Cardiac septum (tissue), 1 donor: Measurements from ENCODE around the gene PAK1. TPM values are rescaled to one million over a fixed set of nuclear protein-coding genes. Genes with fewer than 3 reads are reported as not detected.
"Not testable (repeated sequence)": the region's sequence is repeated elsewhere in the genome, so short reads cannot be mapped to it uniquely, and the experiment has no call there.

Experiments used
- DNase-seq: peaks from one replicate; pipeline ENCODE4 v3.0.0-alpha.2; 2020; ENCODE audit warnings: low spot score
- intact Hi-C: fragments of 100-400 bp; cut with DNase I; formaldehyde crosslinking; loops from one replicate; pipeline ENCODE4 v1.14.0; 2022
- long read RNA-seq: library from polyadenylated mRNA; unstranded; transcript quantifications from one replicate; pipeline ENCODE4 v2.0.0, GENCODE V29; 2021
- total RNA-seq: library from RNA; stranded (reverse); fragmentation: NEBNext Ultra II Directional; extraction: Animal tissue kit (Norgen Biotek cat#: 25700); gene quantifications from one replicate; pipeline ENCODE4 v1.2.1, GENCODE V29; 2021
- donor health status: DM: no; HTN: no; CAD: no.

The PAK1 gene
- total RNA-seq, result 16.5 TPM
- long read RNA-seq, transcript PAK1-202 (15 exons, 3,737 nt), result major isoform, 5 of 20 reads
- long read RNA-seq, partial matches to known transcripts, result 4 of 20 reads
- long read RNA-seq, other reads (novel, unspliced or antisense), result 11 of 20 reads

GRCh38 chr11:77473801-77474683 lies at the start of gene PAK1:
Gene PAK1 (minus strand): TSS chr11:77474094. CDS start chr11:77392520, 81,574 bp downstream.
- DNase-seq, result peak; percentile 93
- intact Hi-C loops, result no loop called here

GRCh38 chr11:77522215-77522614 lies 48.3 kb upstream of the PAK1 start:
- no peak for DNase-seq
- intact Hi-C loops, result no loop called here

GRCh38 chr11:77519847-77520246 lies 46.0 kb upstream of the PAK1 start:
- no peak for DNase-seq
- intact Hi-C loops, result no loop called here

- DNase-seq, result no peak
- intact Hi-C loops, result no loop called here
Measured at GRCh38 chr11:77518471-77518870, 44.6 kb upstream of the PAK1 start.

- intact Hi-C loops, result no loop called here
- DNase-seq, result no peak
Measured at GRCh38 chr11:77517753-77518152, 43.9 kb upstream of the PAK1 start.

- no peak for DNase-seq
- intact Hi-C loops, result no loop called here
Measured at GRCh38 chr11:77517226-77517625, 43.3 kb upstream of the PAK1 start.

- intact Hi-C loops, result no loop called here
Measured at GRCh38 chr11:77515483-77515882, 41.6 kb upstream of the PAK1 start.

GRCh38 chr11:77515063-77515462 lies 41.2 kb upstream of the PAK1 start:
- no peak for DNase-seq
- intact Hi-C loops, result no loop called here

More at GRCh38 chr11:77515483-77515882, 41.6 kb upstream of the PAK1 start:
- DNase-seq, result no peak

- intact Hi-C loops, result no loop called here
- DNase-seq, result peak; percentile 77
Measured at GRCh38 chr11:77512092-77512491, 38.2 kb upstream of the PAK1 start.

- no peak for DNase-seq
- intact Hi-C loops, result no loop called here
Measured at GRCh38 chr11:77510851-77511250, 37.0 kb upstream of the PAK1 start.

- DNase-seq, result no peak
- intact Hi-C loops, result no loop called here
Measured at GRCh38 chr11:77510095-77510494, 36.2 kb upstream of the PAK1 start.

GRCh38 chr11:77508019-77508418 lies 34.1 kb upstream of the PAK1 start:
- no peak for DNase-seq
- intact Hi-C loops, result no loop called here

- DNase-seq, result no peak
- intact Hi-C loops, result no loop called here
Measured at GRCh38 chr11:77506857-77507256, 33.0 kb upstream of the PAK1 start.

- intact Hi-C loops, result no loop called here
- DNase-seq, result no peak
Measured at GRCh38 chr11:77505956-77506355, 32.1 kb upstream of the PAK1 start.

- intact Hi-C loops, result no loop called here
- DNase-seq, result no peak
Measured at GRCh38 chr11:77503006-77503405, 29.1 kb upstream of the PAK1 start.

- intact Hi-C loops, result no loop called here
- DNase-seq, result no peak
Measured at GRCh38 chr11:77502346-77502905, 28.5 kb upstream of the PAK1 start.

- intact Hi-C loops, result no loop called here
- DNase-seq, result no peak
Measured at GRCh38 chr11:77501758-77502157, 27.9 kb upstream of the PAK1 start.

GRCh38 chr11:77497368-77497767 lies 23.5 kb upstream of the PAK1 start:
- DNase-seq, result no peak
- intact Hi-C loops, result no loop called here

- DNase-seq, result no peak
- intact Hi-C loops, result no loop called here
Measured at GRCh38 chr11:77495526-77495925, 21.6 kb upstream of the PAK1 start.

- intact Hi-C loops, DNase-seq: not testable (repeated sequence)
Measured at GRCh38 chr11:77490035-77490434, 16.1 kb upstream of the PAK1 start.

- intact Hi-C loops, result no loop called here
- no peak for DNase-seq
Measured at GRCh38 chr11:77487790-77488189, 13.9 kb upstream of the PAK1 start.
